Endometrial microvascular endothelial cells (primary cell): ENCODE results near the gene ANXA6. TPM values are rescaled to one million over a fixed set of nuclear protein-coding genes. Genes with fewer than 3 reads are reported as not detected.

Experiments used
- in situ Hi-C: cut with HindIII; loops from 2 replicates; pipeline ENCODE4 v1.10.0; 2017; ENCODE audit warnings: low sequenced_read_pairs, low pct_unique_long_range_greater_than_20kb; ENCODE audit errors: inconsistent ontology term
- total RNA-seq: library from RNA; depleted of rRNA; stranded (reverse); fragments of >200 nt; gene quantifications from one replicate; pipeline ENCODE4 v1.2.3, GENCODE V29; 2015; ENCODE audit errors: inconsistent ontology term

Gene ANXA6
- total RNA-seq, 1 donor from 2014 or later, result 311 TPM

DNA sequence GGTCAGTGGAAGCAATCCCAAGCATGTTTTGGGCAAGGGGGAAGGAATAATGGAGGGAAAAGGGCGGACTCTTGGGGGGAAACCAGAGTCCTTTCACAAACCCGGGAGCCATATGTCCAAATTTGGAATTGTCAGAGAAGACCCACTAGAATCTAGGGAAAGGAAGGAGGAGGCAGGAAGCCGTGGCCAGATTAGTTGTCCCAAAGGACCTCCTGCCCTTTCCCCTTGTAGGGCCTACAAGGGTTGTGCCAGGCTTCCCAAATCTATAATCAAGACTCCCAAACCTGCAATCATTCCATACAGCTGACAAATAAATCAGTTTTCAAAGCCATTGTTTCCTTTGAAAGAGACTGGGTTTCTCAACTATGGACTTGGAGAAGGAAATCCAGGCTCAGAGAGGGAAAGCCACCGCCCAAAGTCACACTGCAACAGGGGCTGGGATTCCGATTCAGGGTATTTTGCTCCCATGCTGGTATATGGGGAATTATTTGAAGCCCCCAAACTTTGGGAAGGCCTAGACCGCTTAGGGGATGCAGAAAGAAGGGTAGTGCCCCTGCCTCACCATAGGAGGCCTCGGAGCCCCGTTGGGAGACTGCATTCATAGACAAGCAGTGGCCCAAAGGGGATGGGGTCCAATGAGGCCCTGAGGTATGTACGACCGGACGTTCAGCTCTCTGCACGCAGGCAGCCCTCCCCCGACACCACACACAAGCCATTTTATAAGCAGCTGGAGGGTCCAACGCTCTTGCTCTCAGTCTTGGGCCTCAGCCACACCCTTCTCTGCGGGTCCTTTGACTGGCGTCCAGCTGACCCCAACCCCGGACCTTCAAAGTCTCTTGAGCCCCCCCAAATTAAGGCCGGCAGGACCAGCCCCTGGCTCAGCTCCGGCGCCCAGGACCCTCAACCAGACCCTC is 815 bp downstream of the ANXA6 start:
- in situ Hi-C loops, result no loop called here

DNA sequence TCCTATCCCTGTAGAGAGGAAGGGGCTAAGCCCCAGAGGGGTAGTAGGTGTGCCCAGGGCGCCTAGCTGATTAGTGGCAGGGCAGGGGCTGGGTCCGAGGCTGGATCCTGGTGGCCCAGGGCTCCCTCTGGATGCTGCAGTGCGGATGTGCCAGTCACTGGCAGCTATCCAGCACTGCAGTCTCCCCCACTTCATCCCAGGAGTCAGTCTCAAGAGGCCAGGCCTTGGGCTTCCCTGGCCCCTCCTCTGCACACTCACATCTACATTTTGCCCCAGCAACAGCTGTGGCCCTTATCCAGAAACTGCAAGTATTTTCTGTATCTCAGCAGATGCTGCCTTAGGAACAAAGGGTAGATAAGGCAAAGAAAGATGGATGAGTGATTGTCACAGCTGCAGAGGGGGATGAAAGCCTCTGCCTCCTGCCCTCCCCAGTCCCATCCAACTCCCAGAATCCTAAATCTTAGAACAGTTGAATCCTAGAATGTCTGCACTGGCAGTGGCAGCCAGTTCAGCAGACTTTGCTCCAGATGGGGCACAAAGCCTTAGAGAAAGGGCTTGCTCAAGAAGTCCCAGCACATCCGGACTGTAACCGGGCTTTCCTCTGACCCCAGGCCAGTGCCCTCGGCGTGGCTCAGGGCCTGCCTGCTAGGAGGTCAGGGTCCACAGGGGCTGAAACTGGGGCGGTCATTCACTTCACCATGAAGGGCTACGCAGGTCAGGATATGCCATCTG is 1.6 kb downstream of the ANXA6 start:
- in situ Hi-C loops, result no loop called here

DNA sequence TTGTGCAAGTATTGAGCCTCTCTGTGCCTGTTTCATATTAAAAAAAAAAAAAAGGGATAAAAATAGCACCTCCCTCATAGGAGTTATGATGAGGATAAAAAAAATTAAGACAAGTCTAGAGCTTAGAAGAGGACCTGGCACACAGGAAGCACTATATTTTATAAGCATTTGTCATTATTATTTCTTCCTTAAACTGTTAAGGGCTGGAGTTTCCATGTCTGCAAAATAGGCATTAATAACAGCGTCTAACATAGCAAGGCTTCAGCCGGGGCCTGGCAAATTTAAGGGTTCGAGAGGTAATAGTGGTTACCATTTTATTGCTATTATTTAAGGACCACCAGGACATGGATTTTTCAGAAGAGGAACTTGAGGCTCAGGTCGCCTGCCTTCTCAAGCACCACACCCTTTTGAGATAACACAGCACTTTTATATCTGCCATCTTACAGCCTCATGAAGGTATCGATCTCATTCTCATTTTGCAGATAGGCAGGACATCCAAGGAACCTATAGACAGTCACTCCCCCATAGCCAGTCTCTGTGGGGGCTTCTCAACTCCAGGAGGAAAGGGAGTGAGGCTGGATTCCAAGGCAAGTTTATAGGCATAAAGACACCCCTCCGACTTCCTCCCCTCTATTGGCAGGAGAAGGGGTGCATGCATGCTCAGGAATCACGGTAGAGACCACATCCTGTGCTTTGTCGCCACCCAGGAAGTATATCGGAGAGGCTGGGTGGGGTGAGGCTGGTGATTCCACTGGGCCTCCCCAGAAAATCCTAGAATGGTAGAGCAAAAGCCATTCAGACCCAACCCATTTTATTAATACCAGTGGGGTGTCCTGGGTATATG is 2.4 kb downstream of the ANXA6 start:
- in situ Hi-C loops, result no loop called here

DNA sequence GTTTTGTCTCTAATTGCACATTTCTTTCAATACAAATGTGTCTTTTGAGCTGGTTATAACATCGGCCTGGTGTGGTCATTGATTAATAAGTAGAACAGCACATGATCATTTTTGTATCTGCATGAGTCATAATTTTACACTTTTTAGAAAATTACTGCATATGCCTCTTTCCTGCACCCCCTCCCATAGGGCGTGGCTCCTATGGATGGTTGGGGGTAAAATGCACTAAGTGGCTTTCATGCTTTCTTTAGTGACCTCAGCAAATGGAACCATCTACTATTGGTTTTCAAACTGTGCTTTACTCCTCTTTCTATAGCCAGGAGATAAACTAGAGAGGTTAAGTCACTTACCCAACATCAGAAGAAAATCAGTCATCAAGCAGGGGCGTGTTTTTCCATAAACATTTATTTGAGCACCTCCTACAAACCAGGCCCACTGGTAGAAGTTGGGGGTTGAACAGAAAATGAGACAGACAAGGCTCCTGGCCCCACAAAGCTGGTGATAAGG is 3.8 kb downstream of the ANXA6 start:
- in situ Hi-C loops, result no loop called here

DNA sequence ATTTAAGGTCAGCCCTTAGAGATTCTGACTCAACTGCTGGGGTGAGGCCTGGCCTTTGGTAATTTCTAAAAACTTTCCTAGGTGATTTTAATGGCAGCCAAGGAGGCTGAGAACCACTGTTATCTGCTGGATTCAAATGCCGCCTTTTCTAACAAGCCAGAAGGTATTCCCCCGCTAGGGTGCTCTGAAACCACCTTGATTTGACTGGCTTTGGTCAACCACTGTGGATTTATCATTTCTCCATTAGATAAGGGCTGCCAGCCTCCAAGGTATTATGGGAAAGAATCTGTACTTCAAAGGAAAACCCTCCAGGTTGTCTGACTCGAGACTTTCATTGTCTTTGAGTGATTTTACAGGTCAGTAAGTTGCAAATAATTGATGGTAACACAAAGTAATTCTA is 4.3 kb downstream of the ANXA6 start:
- in situ Hi-C loops, result no loop called here

DNA sequence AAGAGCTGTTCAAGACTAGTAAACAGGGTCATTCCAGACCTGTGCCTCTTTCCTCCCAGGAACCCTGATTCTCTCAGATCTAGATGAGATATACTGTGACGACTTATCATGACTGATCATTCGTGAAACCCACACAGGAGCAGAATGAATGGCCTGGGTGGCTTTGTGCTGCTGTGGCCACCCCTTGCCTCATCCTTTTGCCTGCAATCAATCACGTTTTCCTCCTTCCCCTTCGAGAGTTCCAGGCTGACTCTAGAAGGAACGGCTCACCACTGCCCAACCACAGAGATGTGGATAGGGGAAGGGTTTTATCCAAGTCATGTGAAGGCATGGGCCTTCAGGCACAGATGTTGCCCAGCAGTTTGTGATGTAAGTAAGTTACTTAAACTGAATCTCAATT is 5.8 kb downstream of the ANXA6 start:
- in situ Hi-C loops, result no loop called here

- in situ Hi-C loops, result no loop called here
These were observed 6.3 kb downstream of the ANXA6 start for GRCh38 chr5:151151263-151151660.

- in situ Hi-C loops, result no loop called here
These were observed 6.9 kb downstream of the ANXA6 start for GRCh38 chr5:151150471-151151262.

GRCh38 chr5:151148583-151148982 is 9.0 kb downstream of the ANXA6 start:
- in situ Hi-C loops, result no loop called here

DNA sequence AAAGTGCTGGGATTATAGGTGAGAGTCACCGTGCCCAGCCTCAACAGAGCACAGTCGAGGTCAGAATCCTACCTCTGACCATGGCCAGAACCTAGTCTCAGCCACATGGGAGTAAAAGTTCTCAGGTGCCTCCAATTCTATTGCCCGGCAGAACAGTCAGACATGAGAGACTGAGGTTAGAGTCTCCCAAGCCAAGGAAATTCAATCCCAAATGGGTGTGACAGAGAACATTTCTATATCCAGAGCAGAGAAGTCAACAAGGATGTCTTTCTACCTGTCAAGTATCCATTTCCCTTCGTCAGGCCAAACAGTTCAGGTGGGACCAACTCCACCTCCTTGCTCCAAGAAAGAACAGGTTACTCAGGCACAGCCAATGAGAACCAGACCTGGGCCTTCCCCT is 10.5 kb downstream of the ANXA6 start:
- in situ Hi-C loops, result no loop called here

DNA sequence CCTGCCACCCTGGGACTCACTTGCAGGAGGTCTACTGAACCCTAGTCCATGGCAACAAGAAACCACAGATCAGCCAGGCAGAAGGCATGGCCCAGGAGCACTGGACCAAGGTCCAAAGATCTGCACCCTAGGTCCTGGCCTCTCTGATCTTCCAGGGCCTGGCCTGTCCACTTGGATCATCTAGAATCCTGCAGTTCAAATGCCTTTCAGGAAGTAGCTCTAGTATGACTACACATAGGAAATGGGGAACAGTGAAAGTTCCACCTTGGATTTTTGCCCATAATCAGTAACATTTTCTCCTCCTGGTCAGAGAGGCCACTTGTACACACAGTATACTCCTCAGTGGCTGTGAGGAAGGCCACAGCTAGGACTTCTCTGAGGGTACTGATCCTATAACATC is 11.5 kb downstream of the ANXA6 start:
- in situ Hi-C loops, result no loop called here

DNA sequence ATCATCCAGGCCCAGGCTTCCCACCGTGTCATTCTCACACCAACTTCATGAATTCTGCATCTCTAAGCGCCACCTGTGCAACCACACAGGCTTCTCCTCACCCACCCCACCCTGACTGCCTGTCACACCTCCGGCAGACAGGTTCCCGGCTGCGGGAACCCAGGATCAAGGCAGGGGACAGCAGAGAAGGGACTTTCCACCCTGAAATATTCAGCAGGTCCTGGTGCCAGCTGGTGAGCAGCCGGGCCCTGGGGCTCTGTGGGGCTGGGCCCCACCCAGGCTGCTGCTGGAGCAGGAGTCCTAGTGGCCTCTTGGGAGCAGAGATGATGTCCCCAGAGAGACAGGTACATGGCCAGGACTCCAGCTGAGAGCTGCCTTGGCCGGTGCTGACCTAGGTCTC is 12.7 kb downstream of the ANXA6 start:
- in situ Hi-C loops, result no loop called here

- in situ Hi-C loops, result no loop called here
These were observed 13.3 kb downstream of the ANXA6 start for GRCh38 chr5:151144275-151144674.

- in situ Hi-C loops, result no loop called here
These were observed 13.9 kb downstream of the ANXA6 start for GRCh38 chr5:151143645-151144044.

DNA sequence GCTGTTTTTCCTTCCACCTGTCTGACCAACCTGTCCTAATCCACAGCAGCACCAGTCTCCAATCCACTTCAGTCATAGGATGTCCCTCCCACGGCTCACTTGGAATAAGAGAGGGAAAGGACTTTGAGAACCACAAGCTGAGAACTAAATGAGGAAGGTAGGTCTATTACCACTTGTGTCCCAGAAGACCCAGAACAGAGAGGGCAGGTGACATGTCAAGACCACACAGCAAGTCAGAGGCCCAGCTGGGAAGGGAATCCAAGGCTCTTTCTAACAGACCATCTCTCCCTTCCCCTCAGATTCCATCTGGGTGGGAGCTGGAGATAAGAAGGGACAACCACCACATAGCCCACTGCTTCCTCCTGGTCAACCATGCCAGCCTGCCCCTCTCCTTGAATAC is 14.6 kb downstream of the ANXA6 start:
- in situ Hi-C loops, result no loop called here

- in situ Hi-C loops, result no loop called here
These were observed 16.0 kb downstream of the ANXA6 start for GRCh38 chr5:151141535-151141934.

GRCh38 chr5:151140686-151141459 is 16.7 kb downstream of the ANXA6 start:
- in situ Hi-C loops, result no loop called here

GRCh38 chr5:151139646-151140045 is 17.9 kb downstream of the ANXA6 start:
- in situ Hi-C loops, result no loop called here
